Ishikawa (cell line): ENCODE measurements around the gene POGLUT3.

ENCODE experiments used
- CEBPB ChIP-seq: IDR thresholded peaks from 2 replicates; pipeline ENCODE4 v1.6.1; 2012
- NFIC ChIP-seq: IDR thresholded peaks from 2 replicates; pipeline ENCODE4 v1.6.1; 2012
- REST ChIP-seq: IDR thresholded peaks from 2 replicates; pipeline ENCODE4 v1.6.1; 2012; ENCODE audit warnings: low read depth, mild to moderate bottlenecking
- TAF1 ChIP-seq: IDR thresholded peaks from 2 replicates; pipeline ENCODE4 v1.6.1; 2012; ENCODE audit warnings: low read depth, mild to moderate bottlenecking

DNA sequence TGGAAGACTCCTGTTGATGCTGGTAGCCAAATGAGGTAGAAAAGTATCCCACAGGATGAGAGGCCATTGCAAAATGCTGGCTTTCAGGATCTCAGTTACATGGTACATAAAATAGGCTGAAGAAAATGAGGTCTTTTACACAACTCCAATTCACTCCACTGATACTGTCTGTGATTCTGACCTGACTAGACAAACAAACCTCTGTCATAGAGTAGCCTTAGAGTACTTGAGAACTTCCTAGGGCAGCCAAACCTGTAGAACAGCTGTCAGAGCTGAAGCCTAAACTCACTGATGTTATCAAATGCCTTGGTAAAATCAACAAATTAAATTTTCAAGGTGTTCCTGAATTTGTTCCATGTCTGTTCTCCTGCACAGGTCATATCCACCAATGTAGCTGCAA, 26.2 kb upstream of the POGLUT3 start:
- TF ChIP-seq REST, result no peak
- no peak for TF ChIP-seq CEBPB
- no peak for TF ChIP-seq NFIC
- no peak for TF ChIP-seq TAF1
